Thyroid gland (tissue), 4 donors: ENCODE data around the gene WNK1. TPM values are rescaled to one million over a fixed set of nuclear protein-coding genes. Genes with fewer than 3 reads are reported as not detected.

ENCODE experiments used
- DNase-seq, 2 donors: peaks; one replicate each; pipeline ENCODE4 v3.0.0-alpha.2; 2019
- H3K27ac ChIP-seq, 3 donors: fragments of 200-600 bp; sonication (generic); 1 replicate in 2 of 3; 2 replicates in 1 of 3; pipeline ENCODE4 v1.5.1; 2016 to 2019; ENCODE audit warnings: mild to moderate bottlenecking in 1 of 3, moderate library complexity in 1 of 3
- H3K27me3 ChIP-seq: fragments of 200-600 bp; sonication (generic); one replicate; pipeline ENCODE4 v1.5.1; 2019
- H3K36me3 ChIP-seq, 2 donors: fragments of 200-600 bp; sonication (generic); one replicate each; pipeline ENCODE4 v1.5.1; 2016 to 2019
- H3K4me1 ChIP-seq, 2 donors: fragments of 200-600 bp; sonication (generic); one replicate each; pipeline ENCODE4 v1.5.1; 2017 to 2019
- H3K4me3 ChIP-seq, 3 donors: fragments of 200-600 bp; sonication (generic); replicated peaks in 1 of 3; 1 replicate in 2 of 3; 2 replicates in 1 of 3; pipeline ENCODE4 v1.5.1; 2016; ENCODE audit warnings: mild to moderate bottlenecking in 1 of 3
- H3K9me3 ChIP-seq: fragments of 200-600 bp; sonication (generic); one replicate; pipeline ENCODE4 v1.5.1; 2017
- POLR2A ChIP-seq, 2 donors: fragments of 450-650 bp; IDR thresholded peaks; one replicate each; pipeline ENCODE4 v1.6.1; 2017; ENCODE audit warnings: antibody characterized with exemption in 2 of 2, mild to moderate bottlenecking in 2 of 2, moderate library complexity in 1 of 2
- WGBS, 2 donors: methylation state at CpG; one replicate each; pipeline ENCODE4 v1.1.5; 2017; 5-methylcytosine and 5-hydroxymethylcytosine counted together
- intact Hi-C: fragments of 100-400 bp; cut with DNase I; formaldehyde crosslinking; loops from one replicate; pipeline ENCODE4 v1.15.1; 2023
- total RNA-seq, 4 donors: library from RNA; depleted of rRNA; stranded (reverse); fragments of >200 nt; gene quantifications; one replicate each; pipeline ENCODE4 v1.2.3, GENCODE V29; 2016
- TF ChIP-seq, protein P1 (sequence below), 6 experiments: fragments of 200-600 bp in 3 of 6; fragments of 450-650 bp in 3 of 6; sonication (generic) in 3 of 6; IDR thresholded peaks; one replicate each; pipeline ENCODE4 v1.5.1; 2016 to 2019; ENCODE audit warnings: antibody characterized with exemption in 6 of 6, mild to moderate bottlenecking in 2 of 6, inconsistent platforms in 1 of 6, moderate library complexity in 1 of 6

The WNK1 gene
- total RNA-seq, 4 donors from 2014 or later = 90.0 to 211 (median 109) TPM

- TF ChIP-seq POLR2A (IDR thresholded peaks at IDR 0.05) = no peak
- TF ChIP-seq, protein P1, sequence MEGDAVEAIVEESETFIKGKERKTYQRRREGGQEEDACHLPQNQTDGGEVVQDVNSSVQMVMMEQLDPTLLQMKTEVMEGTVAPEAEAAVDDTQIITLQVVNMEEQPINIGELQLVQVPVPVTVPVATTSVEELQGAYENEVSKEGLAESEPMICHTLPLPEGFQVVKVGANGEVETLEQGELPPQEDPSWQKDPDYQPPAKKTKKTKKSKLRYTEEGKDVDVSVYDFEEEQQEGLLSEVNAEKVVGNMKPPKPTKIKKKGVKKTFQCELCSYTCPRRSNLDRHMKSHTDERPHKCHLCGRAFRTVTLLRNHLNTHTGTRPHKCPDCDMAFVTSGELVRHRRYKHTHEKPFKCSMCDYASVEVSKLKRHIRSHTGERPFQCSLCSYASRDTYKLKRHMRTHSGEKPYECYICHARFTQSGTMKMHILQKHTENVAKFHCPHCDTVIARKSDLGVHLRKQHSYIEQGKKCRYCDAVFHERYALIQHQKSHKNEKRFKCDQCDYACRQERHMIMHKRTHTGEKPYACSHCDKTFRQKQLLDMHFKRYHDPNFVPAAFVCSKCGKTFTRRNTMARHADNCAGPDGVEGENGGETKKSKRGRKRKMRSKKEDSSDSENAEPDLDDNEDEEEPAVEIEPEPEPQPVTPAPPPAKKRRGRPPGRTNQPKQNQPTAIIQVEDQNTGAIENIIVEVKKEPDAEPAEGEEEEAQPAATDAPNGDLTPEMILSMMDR (IDR thresholded peaks at IDR 0.05) = peak in 4 of 6 experiments; percentile 11 to 23 (median 13)
- H3K27ac ChIP-seq = peak overlapping the region; percentile 96 to 98 (median 98)
- H3K4me3 ChIP-seq = peak overlapping the region; percentile 76 to 96 (median 85)
- intact Hi-C loops = loop anchor here (5.0 to 10.0 kb wide), 3 partner anchors 62 to 186 kb away; no protein-coding TSS in a partner anchor
- WGBS, 2 donors = 0% methylated on average over 2 of the region's 115 CpGs; no CpG with 5 or more reads in 1 of the 2 donors
- peaks cover 21 to 29% of the 10 kb centered on the region in 2 donors for H3K4me1 ChIP-seq
- H3K36me3 ChIP-seq = no peaks in the 10 kb centered on the region
- DNase-seq = peak; percentile 66 to 68
- no peaks in the 10 kb centered on the region for H3K9me3 ChIP-seq
- H3K27me3 ChIP-seq = no peaks in the 10 kb centered on the region
Measured at GRCh38 chr12:752695-753610, 574 bp downstream of the WNK1 start.

GRCh38 chr12:753611-754472, 1.5 kb downstream of the WNK1 start:
- H3K4me1 ChIP-seq = peaks cover 21 to 29% of the 10 kb centered on the region in 2 donors
- intact Hi-C loops = loop anchor here (5.0 to 10.0 kb wide), 3 partner anchors 61 to 187 kb away; no protein-coding TSS in a partner anchor
- no peaks in the 10 kb centered on the region for H3K9me3 ChIP-seq
- H3K36me3 ChIP-seq = no peaks in the 10 kb centered on the region
- H3K4me3 ChIP-seq = peak overlapping the region; percentile 76 to 96 (median 85)
- H3K27me3 ChIP-seq = no peaks in the 10 kb centered on the region
- H3K27ac ChIP-seq = peak overlapping the region; percentile 96 to 98 (median 98)
- TF ChIP-seq POLR2A (IDR thresholded peaks at IDR 0.05) = no peak
- TF ChIP-seq, protein P1 (IDR thresholded peaks at IDR 0.05) = peak in 4 of 6 experiments; percentile 21 to 46 (median 36)
- peak; percentile 64 to 72 for DNase-seq
- WGBS, 2 donors = 0 to 1% methylated on average over 9 to 40 of the region's 63 CpGs

DNA sequence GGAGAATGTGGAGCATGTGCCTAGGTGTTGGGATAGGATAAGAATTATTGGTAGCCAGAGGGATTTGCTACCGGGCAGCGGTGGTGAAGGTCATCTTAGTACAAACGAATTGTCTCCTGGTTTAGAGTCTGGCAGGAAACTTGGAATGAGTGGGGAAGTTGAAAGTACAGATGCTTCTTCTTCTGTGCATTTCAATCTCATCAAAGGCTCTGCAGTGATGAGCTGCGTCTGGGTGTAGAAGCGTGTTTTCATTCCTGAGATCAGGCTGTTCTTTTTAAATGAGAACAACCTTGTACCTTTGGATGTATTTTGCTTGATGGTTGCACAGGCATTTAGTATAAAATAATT, 2.1 kb downstream of the WNK1 start:
- Histone ChIP-seq H3K27ac (peak overlapping the region in 2 of 3 donors; percentile 96 to 98), H3K27me3 (no peaks in the 10 kb centered on the region), H3K4me3 (peak overlapping the region; percentile 76 to 96 (median 85)), H3K4me1 (peaks cover 21 to 29% of the 10 kb centered on the region in 2 donors), H3K9me3 (no peaks in the 10 kb centered on the region), H3K36me3 (no peaks in the 10 kb centered on the region)
- WGBS, 2 donors = 5 to 12% methylated on average over 5 of the region's 5 CpGs
- intact Hi-C loops = loop anchor here (5.0 to 10.0 kb wide), 3 partner anchors 60 to 187 kb away; no protein-coding TSS in a partner anchor
- DNase-seq = no peak
- no peak for TF ChIP-seq POLR2A (IDR thresholded peaks at IDR 0.05)
- TF ChIP-seq, protein P1 (IDR thresholded peaks at IDR 0.05) = no peak

- Histone ChIP-seq H3K4me3 (peak overlapping the region in 2 of 3 donors; percentile 76 to 96), H3K4me1 (peaks cover 21 to 29% of the 10 kb centered on the region in 2 donors), H3K27me3 (no peaks in the 10 kb centered on the region), H3K9me3 (no peaks in the 10 kb centered on the region), H3K27ac (peak overlapping the region in 2 of 3 donors; percentile 96 to 98), H3K36me3 (no peaks in the 10 kb centered on the region)
- TF ChIP-seq, protein P1 (IDR thresholded peaks at IDR 0.05) = peak in 5 of 6 experiments; percentile 13 to 42 (median 39)
- no peak for TF ChIP-seq POLR2A (IDR thresholded peaks at IDR 0.05)
- WGBS, 2 donors = 15 to 19% methylated on average over 7 of the region's 7 CpGs
- intact Hi-C loops = loop anchor here (5.0 to 10.0 kb wide), 3 partner anchors 60 to 188 kb away; no protein-coding TSS in a partner anchor
- DNase-seq = no peak
Measured at GRCh38 chr12:754851-755562, 2.6 kb downstream of the WNK1 start.
